Right cardiac atrium (tissue), 5 donors: ENCODE measurements around the gene RPS27. TPM values are rescaled to one million over a fixed set of nuclear protein-coding genes. Genes with fewer than 3 reads are reported as not detected.
"Not testable (repeated sequence)": the region's sequence is repeated elsewhere in the genome, so short reads cannot be mapped to it uniquely, and the experiment has no call there.

Experiments
- ATAC-seq, 2 donors: fragments of 200-7000 bp; cut with Tn5 transposase; one replicate each; pipeline versions ENCODE4 v1.8.0 to v1.9.1; 2020; ENCODE audit warnings: moderate library complexity in 2 of 2, mild to moderate bottlenecking in 1 of 2
- DNase-seq, 3 donors: peaks; one replicate each; pipeline ENCODE4 v3.0.0-alpha.2; 2020
- H3K27ac ChIP-seq: one replicate; pipeline ENCODE4 v1.5.1; 2013; ENCODE audit warnings: mild to moderate bottlenecking, low read length, control low read depth, moderate library complexity
- H3K27me3 ChIP-seq: one replicate; pipeline ENCODE4 v1.6.1; 2013; ENCODE audit not compliant: control insufficient read depth, insufficient read depth
- H3K4me1 ChIP-seq: one replicate; pipeline ENCODE4 v1.6.1; 2013; ENCODE audit warnings: low read length; ENCODE audit not compliant: control insufficient read depth, insufficient read depth
- H3K4me3 ChIP-seq: one replicate; pipeline ENCODE4 v1.5.1; 2013; ENCODE audit warnings: low read length, control low read depth
- H3K9me3 ChIP-seq: one replicate; pipeline ENCODE4 v1.6.1; 2013; ENCODE audit warnings: low read length; ENCODE audit not compliant: control insufficient read depth
- WGBS: extraction: QIAGEN DNeasy Blood & Tissue Kit; methylation state at CpG from one replicate; pipeline ENCODE4 v1.1.7; 2013; 5-methylcytosine and 5-hydroxymethylcytosine counted together
- intact Hi-C, 4 donors: fragments of 100-400 bp; cut with DNase I; formaldehyde crosslinking; loops; one replicate each; pipeline versions ENCODE4 v1.11.0 to v1.14.0; 2022 to 2023
- microRNA-seq, 2 donors: library from miRNA; unstranded; fragments of <30 nt; microRNA quantifications; one replicate each; pipeline ENCODE4 v1.2.0, GENCODE V29; 2020 to 2021
- polyA plus RNA-seq: library from polyadenylated mRNA; stranded (reverse); fragments of 200-250 nt; gene quantifications from one replicate; pipeline ENCODE4 v1.2.3, GENCODE V29; 2013
- total RNA-seq, 4 donors: library from RNA; stranded (reverse); fragmentation: NEBNext Ultra II Directional; extraction: Animal tissue kit (Norgen Biotek cat#: 25700); gene quantifications; one replicate each; pipeline ENCODE4 v1.2.1, GENCODE V29; 2021
- donor health status: healthy with polysubstance abuse.
- donor health status: DM: no; HTN: yes; CAD: no.
- donor health status: DM: no; HTN: no; CAD: no.
- donor health status: DM: no; HTN: yes; CAD: no; lungs with severe emphysema.
- donor health status: DM: yes; HTN: yes; CAD: no.

The RPS27 gene
- total and polyA plus RNA-seq, 5 donors = 1,034 to 5,589 (median 1,374) TPM

DNA sequence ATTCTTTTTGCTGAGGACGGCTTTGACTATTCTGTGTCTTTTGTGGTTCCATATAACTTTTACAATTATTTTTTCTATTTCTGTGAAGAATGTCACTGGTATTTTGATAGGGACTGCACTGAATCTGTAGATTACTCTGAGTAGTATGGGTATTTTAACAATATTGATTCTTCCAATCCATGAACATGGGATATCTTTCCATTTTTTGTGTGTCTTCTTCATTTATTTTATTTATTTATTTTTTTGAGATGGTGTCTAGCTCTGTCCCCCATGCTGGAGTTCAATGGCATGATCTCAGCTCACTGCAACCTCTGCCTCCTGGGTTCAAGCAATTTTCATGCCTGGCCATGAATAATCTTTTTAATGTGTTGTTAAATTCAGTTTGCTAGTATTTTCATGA lies 43.1 kb downstream of the RPS27 start:
- H3K27ac ChIP-seq, H3K9me3 ChIP-seq, H3K4me1 ChIP-seq, H3K27me3 ChIP-seq, ATAC-seq, DNase-seq, H3K4me3 ChIP-seq, intact Hi-C loops: not testable (repeated sequence)
- 98% methylated on average over 1 of the region's 1 CpG for WGBS

Small RNA genes within 50 kb of the gene (microRNA-seq; reads per million reads assigned to microRNA genes)
- 0.42 to 0.54 reads per million in 2 donors for gene MIR6737

Other genes with a start within 250 kb of the RPS27 start
- gene SLC27A3, start 215.4 kb upstream of the RPS27 start, total RNA-seq = 10 to 100 TPM; 16.9 to 22.0 (median 20.1) TPM
- 26.5 TPM for gene SLC27A3, start 215.4 kb upstream of the RPS27 start, polyA plus RNA-seq
- 10 to 100 TPM; 35.8 to 50.1 (median 42.6) TPM for gene GATAD2B, start 67.8 kb upstream of the RPS27 start, total RNA-seq
- 7.2 TPM for gene GATAD2B, start 67.8 kb upstream of the RPS27 start, polyA plus RNA-seq
- gene DENND4B, start 44.0 kb upstream of the RPS27 start, total RNA-seq = 10 to 100 TPM; 40.6 to 48.7 (median 41.7) TPM
- gene DENND4B, start 44.0 kb upstream of the RPS27 start, polyA plus RNA-seq = 32.0 TPM
- 10 to 100 TPM; 23.4 to 32.8 (median 26.2) TPM for gene CRTC2, start 32.1 kb upstream of the RPS27 start, total RNA-seq
- 26.9 TPM for gene CRTC2, start 32.1 kb upstream of the RPS27 start, polyA plus RNA-seq
- gene SLC39A1, start 27.2 kb upstream of the RPS27 start, total RNA-seq = 10 to 100 TPM; 61.2 to 71.4 (median 65.1) TPM
- 61.3 TPM for gene SLC39A1, start 27.2 kb upstream of the RPS27 start, polyA plus RNA-seq
- gene CREB3L4, start 22.9 kb upstream of the RPS27 start, total RNA-seq = 1 to 10 TPM; 4.3 to 6.0 (median 4.8) TPM
- gene CREB3L4, start 22.9 kb upstream of the RPS27 start, polyA plus RNA-seq = 6.0 TPM
- gene JTB, start 13.1 kb upstream of the RPS27 start, total RNA-seq = 100 to 1,000 TPM in 2 of 4 donors, 10 to 100 TPM in 2; 92.1 to 108 (median 102) TPM
- 143 TPM for gene JTB, start 13.1 kb upstream of the RPS27 start, polyA plus RNA-seq
- 10 to 100 TPM; 62.2 to 78.2 (median 69.5) TPM for gene RAB13, start 4.4 kb upstream of the RPS27 start, total RNA-seq
- gene RAB13, start 4.4 kb upstream of the RPS27 start, polyA plus RNA-seq = 103 TPM
- gene NUP210L, start 164.3 kb downstream of the RPS27 start, total RNA-seq = under 1 TPM; 0.09 to 0.88 (median 0.18) TPM
- gene NUP210L, start 164.3 kb downstream of the RPS27 start, polyA plus RNA-seq = not detected
- gene TPM3, start 201.3 kb downstream of the RPS27 start, total RNA-seq = 100 to 1,000 TPM; 202 to 594 (median 262) TPM
- gene TPM3, start 201.3 kb downstream of the RPS27 start, polyA plus RNA-seq = 391 TPM
- gene CFAP141, start 215.6 kb downstream of the RPS27 start, total RNA-seq = not detected
- gene CFAP141, start 215.6 kb downstream of the RPS27 start, polyA plus RNA-seq = not detected
- gene UBAP2L, start 230.2 kb downstream of the RPS27 start, total RNA-seq = 100 to 1,000 TPM; 103 to 112 (median 107) TPM
- gene UBAP2L, start 230.2 kb downstream of the RPS27 start, polyA plus RNA-seq = 67.6 TPM